ENCODE data around the gene SLC66A1. TPM values are rescaled to one million over a fixed set of nuclear protein-coding genes. Genes with fewer than 3 reads are reported as not detected.
A peak's percentile ranks its signal among the peaks of the same experiment; 100 is the strongest.

SLC66A1 gene
- total RNA-seq, 6 donors from 2014 or later, result 15.6 to 30.3 (median 24.3) TPM

GRCh38 chr1:19356266-19356665 lies 44.1 kb downstream of the SLC66A1 start:
- TF ChIP-seq CTCF (IDR thresholded peaks at IDR 0.05) (no peak), POLR2AphosphoS5 (IDR thresholded peaks at IDR 0.05) (no peak), POLR2A (IDR thresholded peaks at IDR 0.05) (no peak)
- Histone ChIP-seq H3K27me3 (no peaks in the 10 kb centered on the region), H3K9me3 (no peaks in the 10 kb centered on the region), H3K4me3 (no peak overlapping the region), H3K36me3 (peaks cover 29 to 64% (median 53%) of the 10 kb centered on the region in 4 donors), H3K4me1 (peaks cover 18 to 20% (median 18%) of the 10 kb centered on the region in 4 donors), H3K27ac (no peak overlapping the region)
- WGBS, 2 donors, result 86% methylated on average over 2 to 5 of the region's 5 CpGs
- ATAC-seq (ENCODE audit: low FRiP score in 2 of 2), result no peak
- no peak for DNase-seq

- peaks cover 22 to 53% (median 46%) of the 10 kb centered on the region in 4 donors for H3K36me3 ChIP-seq
- H3K27me3 ChIP-seq, result no peaks in the 10 kb centered on the region
- 91 to 94% methylated on average over 12 to 13 of the region's 13 CpGs for WGBS, 2 donors
- no peak overlapping the region for H3K27ac ChIP-seq
- DNase-seq (no peak), ATAC-seq (ENCODE audit: low FRiP score in 2 of 2) (no peak)
- H3K4me3 ChIP-seq, result no peak overlapping the region
- H3K9me3 ChIP-seq, result no peaks in the 10 kb centered on the region
- H3K4me1 ChIP-seq, result peaks cover 25 to 31% (median 27%) of the 10 kb centered on the region in 4 donors
- TF ChIP-seq CTCF (IDR thresholded peaks at IDR 0.05), result no peak
- no peak for TF ChIP-seq POLR2A (IDR thresholded peaks at IDR 0.05)
Observed at GRCh38 chr1:19357299-19357986, 45.3 kb downstream of the SLC66A1 start.

GRCh38 chr1:19358710-19359109 lies 46.6 kb downstream of the SLC66A1 start:
- no peak for TF ChIP-seq POLR2AphosphoS5 (IDR thresholded peaks at IDR 0.05)
- TF ChIP-seq CTCF (IDR thresholded peaks at IDR 0.05), result no peak
- TF ChIP-seq POLR2A (IDR thresholded peaks at IDR 0.05), result no peak
- TF ChIP-seq EP300 (IDR thresholded peaks at IDR 0.05), result no peak
- Histone ChIP-seq H3K27ac (no peak overlapping the region), H3K9me3 (no peaks in the 10 kb centered on the region), H3K4me1 (peaks cover 25 to 31% (median 28%) of the 10 kb centered on the region in 4 donors), H3K4me3 (no peak overlapping the region), H3K36me3 (peaks cover 19 to 42% (median 34%) of the 10 kb centered on the region in 4 donors), H3K27me3 (no peaks in the 10 kb centered on the region)
- DNase-seq (no peak), ATAC-seq (ENCODE audit: low FRiP score in 2 of 2) (no peak)
- 89 to 90% methylated on average over 8 of the region's 8 CpGs for WGBS, 2 donors

GRCh38 chr1:19359357-19359756 lies 47.2 kb downstream of the SLC66A1 start:
- ATAC-seq (ENCODE audit: low FRiP score in 2 of 2) (no peak), DNase-seq (no peak)
- peaks cover 12 to 36% (median 28%) of the 10 kb centered on the region in 4 donors for H3K36me3 ChIP-seq
- TF ChIP-seq POLR2AphosphoS5 (IDR thresholded peaks at IDR 0.05) (no peak), CTCF (IDR thresholded peaks at IDR 0.05) (no peak), POLR2A (IDR thresholded peaks at IDR 0.05) (no peak), EP300 (IDR thresholded peaks at IDR 0.05) (no peak)
- peaks cover 25 to 31% (median 28%) of the 10 kb centered on the region in 4 donors for H3K4me1 ChIP-seq
- WGBS, 2 donors, result 79 to 83% methylated on average over 7 to 11 of the region's 11 CpGs
- no peaks in the 10 kb centered on the region for H3K27me3 ChIP-seq
- H3K9me3 ChIP-seq, result no peaks in the 10 kb centered on the region
- H3K27ac ChIP-seq, result no peak overlapping the region
- H3K4me3 ChIP-seq, result no peak overlapping the region

- TF ChIP-seq POLR2AphosphoS5 (IDR thresholded peaks at IDR 0.05) (no peak), POLR2A (IDR thresholded peaks at IDR 0.05) (no peak), CTCF (IDR thresholded peaks at IDR 0.05) (no peak)
- Histone ChIP-seq H3K27me3 (no peaks in the 10 kb centered on the region), H3K4me3 (no peak overlapping the region), H3K9me3 (no peaks in the 10 kb centered on the region), H3K27ac (peak overlapping the region in 1 of 4 donors; percentile 24), H3K36me3 (peaks cover 6 to 29% (median 21%) of the 10 kb centered on the region in 4 donors), H3K4me1 (peaks cover 25 to 31% (median 28%) of the 10 kb centered on the region in 4 donors)
- DNase-seq (no peak), ATAC-seq (ENCODE audit: low FRiP score in 2 of 2) (no peak)
- 25 to 31% methylated on average over 6 of the region's 6 CpGs for WGBS, 2 donors
Observed at GRCh38 chr1:19360016-19360415, 47.9 kb downstream of the SLC66A1 start.
